HL-60 (cell line): ENCODE results near the gene TOPAZ1.

Experiments used
- DNase-seq, 2 experiments: peaks; one replicate each; pipeline ENCODE4 v3.0.0-alpha.2; 2010 to 2020; ENCODE audit warnings: low read depth in 1 of 2, low spot score in 1 of 2
- H3K27ac ChIP-seq: fragments of 250-450 bp; sonication (Bioruptor Pico); replicated peaks from 2 replicates; pipeline ENCODE4 v1.5.1; 2020; ENCODE audit warnings: mild to moderate bottlenecking, moderate library complexity
- H3K27me3 ChIP-seq: fragments of 250-450 bp; sonication (Bioruptor Pico); 2 replicates; pipeline ENCODE4 v1.5.1; 2021; ENCODE audit warnings: mild to moderate bottlenecking, moderate library complexity; ENCODE audit not compliant: insufficient read depth, poor library complexity, severe bottlenecking
- H3K4me3 ChIP-seq: replicated peaks from 2 replicates; pipeline ENCODE4 v1.5.1; 2011; ENCODE audit warnings: mild to moderate bottlenecking, control low read depth, low read length; ENCODE audit not compliant: insufficient read depth
- CTCF ChIP-seq: IDR thresholded peaks from one replicate; pipeline ENCODE4 v1.5.1; 2011; ENCODE audit warnings: low read length, control low read depth, inconsistent platforms; ENCODE audit not compliant: insufficient read depth
- GABPA ChIP-seq: IDR thresholded peaks from 2 replicates; pipeline ENCODE4 v1.6.1; 2012; ENCODE audit warnings: low read depth
- POLR2AphosphoS5 ChIP-seq: IDR thresholded peaks from 2 replicates; pipeline ENCODE4 v1.6.1; 2012; ENCODE audit warnings: low read depth
- REST ChIP-seq: IDR thresholded peaks from 2 replicates; pipeline ENCODE4 v1.6.1; 2012; ENCODE audit warnings: low read depth; ENCODE audit not compliant: insufficient replicate concordance
- SPI1 ChIP-seq: IDR thresholded peaks from 2 replicates; pipeline ENCODE4 v1.6.1; 2012; ENCODE audit warnings: low read depth, mild to moderate bottlenecking, borderline replicate concordance

Gene TOPAZ1

GRCh38 chr3:44289882-44290462 lies 48.3 kb downstream of the TOPAZ1 start:
- TF ChIP-seq GABPA (no peak), CTCF (no peak), SPI1 (no peak), POLR2AphosphoS5 (no peak), REST (no peak)
- Histone ChIP-seq H3K4me3 (no peak overlapping the region), H3K27me3 (no peaks in the 10 kb centered on the region), H3K27ac (no peak overlapping the region)
- no peak for DNase-seq

- Histone ChIP-seq H3K27ac (no peak overlapping the region), H3K27me3 (no peaks in the 10 kb centered on the region), H3K4me3 (no peak overlapping the region)
- TF ChIP-seq SPI1: no peak
- no peak for TF ChIP-seq REST
- no peak for TF ChIP-seq GABPA
- DNase-seq: no peak
These were observed 50.6 kb downstream of the TOPAZ1 start for GRCh38 chr3:44292276-44292675.

GRCh38 chr3:44292947-44293346 lies 51.3 kb downstream of the TOPAZ1 start:
- H3K27me3 ChIP-seq: no peaks in the 10 kb centered on the region
- no peak overlapping the region for H3K4me3 ChIP-seq
- DNase-seq: no peak
- TF ChIP-seq SPI1: no peak
- TF ChIP-seq REST: no peak
- no peak for TF ChIP-seq POLR2AphosphoS5
- no peak for TF ChIP-seq CTCF
- TF ChIP-seq GABPA: no peak
- no peak overlapping the region for H3K27ac ChIP-seq

GRCh38 chr3:44297255-44297654 lies 55.6 kb downstream of the TOPAZ1 start:
- no peak overlapping the region for H3K4me3 ChIP-seq
- no peaks in the 10 kb centered on the region for H3K27me3 ChIP-seq
- TF ChIP-seq GABPA: no peak
- TF ChIP-seq SPI1: no peak
- no peak for TF ChIP-seq CTCF
- no peak for TF ChIP-seq POLR2AphosphoS5
- TF ChIP-seq REST: no peak
- no peak overlapping the region for H3K27ac ChIP-seq
- DNase-seq: no peak
